Activated naive CD8-positive, alpha-beta T cell treated with anti-CD3 and anti-CD28 coated beads for 36 hours (primary cell): Measurements from ENCODE around the gene ASPSCR1. TPM values are rescaled to one million over a fixed set of nuclear protein-coding genes. Genes with fewer than 3 reads are reported as not detected.

ENCODE experiments used
- DNase-seq: peaks from one replicate; pipeline ENCODE4 v3.0.0; 2021
- H3K27ac Mint-ChIP-seq: one replicate; pipeline ENCODE4 v1.8.0; 2022; ENCODE audit warnings: mild to moderate bottlenecking, moderate library complexity, mixed read lengths
- H3K27me3 Mint-ChIP-seq: one replicate; pipeline ENCODE4 v1.8.0; 2022; ENCODE audit warnings: mild to moderate bottlenecking, mixed read lengths
- H3K36me3 Mint-ChIP-seq: one replicate; pipeline ENCODE4 v1.8.0; 2021; ENCODE audit warnings: mild to moderate bottlenecking, mixed read lengths
- H3K4me1 Mint-ChIP-seq: one replicate; pipeline ENCODE4 v1.8.0; 2021; ENCODE audit warnings: mixed read lengths
- H3K4me3 Mint-ChIP-seq: one replicate; pipeline ENCODE4 v1.8.0; 2022; ENCODE audit warnings: mild to moderate bottlenecking, moderate library complexity, mixed read lengths
- H3K9me3 Mint-ChIP-seq: one replicate; pipeline ENCODE4 v1.8.0; 2022; ENCODE audit warnings: mixed read lengths
- total RNA-seq, 2 experiments: library from RNA; stranded (reverse); gene quantifications; one replicate each; pipeline ENCODE4 v1.2.3, GENCODE V29; 2021

Gene ASPSCR1
- total RNA-seq, 2 experiments from 2014 or later: 21.7 to 22.5 TPM

- H3K9me3 Mint-ChIP-seq: no peaks in the 10 kb centered on the region
- H3K4me1 Mint-ChIP-seq: peaks cover 2% of the 10 kb centered on the region
- H3K27ac Mint-ChIP-seq: no peak overlapping the region
- H3K36me3 Mint-ChIP-seq: no peaks in the 10 kb centered on the region
- H3K4me3 Mint-ChIP-seq: no peak overlapping the region
- peaks cover 20% of the 10 kb centered on the region for H3K27me3 Mint-ChIP-seq
- DNase-seq: no peak
Observed at GRCh38 chr17:81954131-81955057, 23.0 kb upstream of the ASPSCR1 start.

GRCh38 chr17:81955058-81955681, 22.3 kb upstream of the ASPSCR1 start:
- Mint-ChIP-seq H3K27ac (no peak overlapping the region), H3K9me3 (no peaks in the 10 kb centered on the region), H3K27me3 (peaks cover 20% of the 10 kb centered on the region), H3K4me1 (peaks cover 2% of the 10 kb centered on the region), H3K36me3 (no peaks in the 10 kb centered on the region), H3K4me3 (no peak overlapping the region)
- DNase-seq: no peak

- no peak overlapping the region for H3K4me3 Mint-ChIP-seq
- peaks cover 2% of the 10 kb centered on the region for H3K4me1 Mint-ChIP-seq
- H3K36me3 Mint-ChIP-seq: no peaks in the 10 kb centered on the region
- DNase-seq: no peak
- H3K27ac Mint-ChIP-seq: no peak overlapping the region
- no peaks in the 10 kb centered on the region for H3K9me3 Mint-ChIP-seq
- peaks cover 20% of the 10 kb centered on the region for H3K27me3 Mint-ChIP-seq
Observed at GRCh38 chr17:81955756-81956544, 21.5 kb upstream of the ASPSCR1 start.

- peaks cover under 1% of the 10 kb centered on the region for H3K4me1 Mint-ChIP-seq
Observed at GRCh38 chr17:81956607-81957589, 20.5 kb upstream of the ASPSCR1 start.

GRCh38 chr17:81957691-81958432, 19.6 kb upstream of the ASPSCR1 start:
- H3K4me3 Mint-ChIP-seq: no peak overlapping the region
- H3K9me3 Mint-ChIP-seq: no peaks in the 10 kb centered on the region

More at GRCh38 chr17:81956607-81957589, 20.5 kb upstream of the ASPSCR1 start:
- no peaks in the 10 kb centered on the region for H3K36me3 Mint-ChIP-seq
- peaks cover 21% of the 10 kb centered on the region for H3K27me3 Mint-ChIP-seq
- H3K27ac Mint-ChIP-seq: no peak overlapping the region
- no peaks in the 10 kb centered on the region for H3K9me3 Mint-ChIP-seq
- no peak for DNase-seq
- no peak overlapping the region for H3K4me3 Mint-ChIP-seq

GRCh38 chr17:81958633-81959342, 18.6 kb upstream of the ASPSCR1 start:
- H3K9me3 Mint-ChIP-seq: no peaks in the 10 kb centered on the region
- H3K36me3 Mint-ChIP-seq: no peaks in the 10 kb centered on the region
- no peak for DNase-seq
- H3K4me1 Mint-ChIP-seq: no peaks in the 10 kb centered on the region
- H3K27me3 Mint-ChIP-seq: peaks cover 38% of the 10 kb centered on the region
- peak overlapping the region; percentile 45 for H3K4me3 Mint-ChIP-seq
- no peak overlapping the region for H3K27ac Mint-ChIP-seq

More at GRCh38 chr17:81957691-81958432, 19.6 kb upstream of the ASPSCR1 start:
- Mint-ChIP-seq H3K4me1 (no peaks in the 10 kb centered on the region), H3K36me3 (no peaks in the 10 kb centered on the region), H3K27ac (no peak overlapping the region), H3K27me3 (peaks cover 29% of the 10 kb centered on the region)
- DNase-seq: no peak

- Mint-ChIP-seq H3K27ac (no peak overlapping the region), H3K4me1 (no peaks in the 10 kb centered on the region), H3K9me3 (no peaks in the 10 kb centered on the region)
Observed at GRCh38 chr17:81959362-81960129, 17.9 kb upstream of the ASPSCR1 start.

GRCh38 chr17:81960130-81960958, 17.1 kb upstream of the ASPSCR1 start:
- Mint-ChIP-seq H3K27me3 (peaks cover 41% of the 10 kb centered on the region), H3K36me3 (no peaks in the 10 kb centered on the region), H3K9me3 (no peaks in the 10 kb centered on the region), H3K27ac (no peak overlapping the region), H3K4me1 (no peaks in the 10 kb centered on the region), H3K4me3 (no peak overlapping the region)
- DNase-seq: no peak

More at GRCh38 chr17:81959362-81960129, 17.9 kb upstream of the ASPSCR1 start:
- DNase-seq: peak; percentile 81
- H3K4me3 Mint-ChIP-seq: no peak overlapping the region
- H3K36me3 Mint-ChIP-seq: no peaks in the 10 kb centered on the region
- peaks cover 41% of the 10 kb centered on the region for H3K27me3 Mint-ChIP-seq

GRCh38 chr17:81961087-81961511, 16.3 kb upstream of the ASPSCR1 start, which contains the start of gene NOTUM:
NOTUM (minus strand) TSS chr17:81961187; CDS start chr17:81960909, 278 bp downstream.
- peaks cover 41% of the 10 kb centered on the region for H3K27me3 Mint-ChIP-seq
- DNase-seq: no peak
- H3K4me1 Mint-ChIP-seq: no peaks in the 10 kb centered on the region
- H3K4me3 Mint-ChIP-seq: no peak within 1 kb of the TSS
- H3K36me3 Mint-ChIP-seq: no peaks in the 10 kb centered on the region
- H3K27ac Mint-ChIP-seq: no peak within 1 kb of the TSS
- no peaks in the 10 kb centered on the region for H3K9me3 Mint-ChIP-seq

- peaks cover 41% of the 10 kb centered on the region for H3K27me3 Mint-ChIP-seq
- no peaks in the 10 kb centered on the region for H3K36me3 Mint-ChIP-seq
- DNase-seq: no peak
- H3K9me3 Mint-ChIP-seq: no peaks in the 10 kb centered on the region
- no peak overlapping the region for H3K4me3 Mint-ChIP-seq
- peaks cover 3% of the 10 kb centered on the region for H3K4me1 Mint-ChIP-seq
- no peak overlapping the region for H3K27ac Mint-ChIP-seq
Observed at GRCh38 chr17:81961521-81962498, 15.6 kb upstream of the ASPSCR1 start.
